Activated CD8-positive, alpha-beta memory T cell treated with anti-CD3 and anti-CD28 coated beads for 4 hours (primary cell): ENCODE results near the gene PSMD10.

Source experiments
- DNase-seq, 2 donors: peaks; one replicate each; pipeline ENCODE4 v3.0.0-alpha.2; 2020; ENCODE audit warnings: low read depth in 2 of 2

Gene PSMD10

GRCh38 chrX:108091264-108091877, at the start of gene PSMD10, which contains the start of gene ATG4A:
Gene PSMD10, minus strand, starts transcription at chrX:108091542. Its CDS starts 22 bp downstream, at chrX:108091520.
Gene ATG4A, plus strand, starts transcription at chrX:108091778. Its CDS starts 49 bp downstream, at chrX:108091827.
- DNase-seq, result peak; percentile 72 to 75

GRCh38 chrX:108138814-108139702, 47.7 kb upstream of the PSMD10 start:
- DNase-seq, result no peak

GRCh38 chrX:108134724-108135123, 43.4 kb upstream of the PSMD10 start:
- no peak for DNase-seq

- no peak for DNase-seq
Observed at GRCh38 chrX:108132876-108133275, 41.5 kb upstream of the PSMD10 start.

GRCh38 chrX:108132034-108132433, 40.7 kb upstream of the PSMD10 start:
- no peak for DNase-seq

GRCh38 chrX:108131471-108131870, 40.1 kb upstream of the PSMD10 start:
- no peak for DNase-seq

GRCh38 chrX:108130889-108131288, 39.5 kb upstream of the PSMD10 start:
- no peak for DNase-seq

- no peak for DNase-seq
Observed at GRCh38 chrX:108127152-108127551, 35.8 kb upstream of the PSMD10 start.

GRCh38 chrX:108126661-108127060, 35.3 kb upstream of the PSMD10 start:
- no peak for DNase-seq

- DNase-seq, result no peak
Observed at GRCh38 chrX:108123591-108124366, 32.4 kb upstream of the PSMD10 start.

- no peak for DNase-seq
Observed at GRCh38 chrX:108122748-108123147, 31.4 kb upstream of the PSMD10 start.

GRCh38 chrX:108121291-108121690, 29.9 kb upstream of the PSMD10 start:
- no peak for DNase-seq

GRCh38 chrX:108117988-108118387, 26.6 kb upstream of the PSMD10 start:
- DNase-seq, result no peak

- no peak for DNase-seq
Observed at GRCh38 chrX:108114541-108114940, 23.2 kb upstream of the PSMD10 start.

GRCh38 chrX:108105473-108105872, 14.1 kb upstream of the PSMD10 start:
- no peak for DNase-seq

- no peak for DNase-seq
Observed at GRCh38 chrX:108097380-108097779, 6.0 kb upstream of the PSMD10 start.

GRCh38 chrX:108091878-108092291, 543 bp upstream of the PSMD10 start:
- DNase-seq, result no peak

GRCh38 chrX:108090491-108091263, 665 bp downstream of the PSMD10 start:
- DNase-seq, result no peak

GRCh38 chrX:108088511-108088910, 2.8 kb downstream of the PSMD10 start:
- no peak for DNase-seq

GRCh38 chrX:108087792-108088191, 3.5 kb downstream of the PSMD10 start:
- DNase-seq, result no peak

GRCh38 chrX:108081110-108081509, 10.2 kb downstream of the PSMD10 start:
- DNase-seq, result no peak
